Right lobe of liver (tissue), 4 donors: ENCODE results near the gene OTOA.
"Not testable (repeated sequence)": the region's sequence is repeated elsewhere in the genome, so short reads cannot be mapped to it uniquely, and the experiment has no call there.

Experiments
- POLR2A ChIP-seq: fragments of 450-650 bp; IDR thresholded peaks from one replicate; pipeline ENCODE4 v1.6.1; 2017; ENCODE audit warnings: antibody characterized with exemption, mild to moderate bottlenecking
- TF ChIP-seq, protein P1 (sequence below), 4 donors: fragments of 200-600 bp in 3 of 4; fragments of 450-650 bp in 1 of 4; IDR thresholded peaks; one replicate each; pipeline versions ENCODE4 v1.5.1 to v1.8.0; 2016 to 2022; ENCODE audit warnings: antibody characterized with exemption in 4 of 4, mild to moderate bottlenecking in 2 of 4
- donor health status: DM: no; HTN: no; CAD: no.
- donor health status: DM: no; HTN: no; CAD: no.
- donor health status: DM: no; HTN: yes; CAD: no.

DNA sequence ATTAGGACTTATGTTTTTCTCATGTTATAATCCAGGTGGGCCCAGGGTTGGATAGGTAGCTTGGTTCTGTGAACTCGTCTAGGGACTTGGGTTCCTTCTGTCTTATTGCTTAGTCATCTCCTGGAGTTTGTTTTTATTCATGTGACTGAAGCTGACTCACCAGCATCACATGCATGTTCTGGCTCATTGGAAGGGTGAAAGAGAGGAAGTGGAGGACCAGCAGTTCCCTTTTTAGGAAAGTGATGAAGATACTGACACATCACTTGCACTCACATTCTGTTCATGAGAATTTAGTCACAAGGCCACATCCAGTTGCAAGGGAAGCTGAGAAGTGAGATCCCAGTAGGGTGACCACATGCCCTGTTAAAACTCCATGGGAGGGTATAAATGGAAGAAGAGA is 126.7 kb downstream of the OTOA start:
- TF ChIP-seq, protein P1, sequence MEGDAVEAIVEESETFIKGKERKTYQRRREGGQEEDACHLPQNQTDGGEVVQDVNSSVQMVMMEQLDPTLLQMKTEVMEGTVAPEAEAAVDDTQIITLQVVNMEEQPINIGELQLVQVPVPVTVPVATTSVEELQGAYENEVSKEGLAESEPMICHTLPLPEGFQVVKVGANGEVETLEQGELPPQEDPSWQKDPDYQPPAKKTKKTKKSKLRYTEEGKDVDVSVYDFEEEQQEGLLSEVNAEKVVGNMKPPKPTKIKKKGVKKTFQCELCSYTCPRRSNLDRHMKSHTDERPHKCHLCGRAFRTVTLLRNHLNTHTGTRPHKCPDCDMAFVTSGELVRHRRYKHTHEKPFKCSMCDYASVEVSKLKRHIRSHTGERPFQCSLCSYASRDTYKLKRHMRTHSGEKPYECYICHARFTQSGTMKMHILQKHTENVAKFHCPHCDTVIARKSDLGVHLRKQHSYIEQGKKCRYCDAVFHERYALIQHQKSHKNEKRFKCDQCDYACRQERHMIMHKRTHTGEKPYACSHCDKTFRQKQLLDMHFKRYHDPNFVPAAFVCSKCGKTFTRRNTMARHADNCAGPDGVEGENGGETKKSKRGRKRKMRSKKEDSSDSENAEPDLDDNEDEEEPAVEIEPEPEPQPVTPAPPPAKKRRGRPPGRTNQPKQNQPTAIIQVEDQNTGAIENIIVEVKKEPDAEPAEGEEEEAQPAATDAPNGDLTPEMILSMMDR (IDR thresholded peaks at IDR 0.05) = not testable (repeated sequence)
- TF ChIP-seq POLR2A = not testable (repeated sequence)
